Measurements from ENCODE around the gene EFCAB14.

EFCAB14 gene

GRCh38 chr1:46635205-46635604 lies 83.7 kb downstream of the EFCAB14 start:
- H3K9ac ChIP-seq (ENCODE audit: low read length) = no peak overlapping the region
- H3K4me1 ChIP-seq (ENCODE audit: insufficient read depth, low read length) = peaks cover 15% of the 10 kb centered on the region
- peaks cover 34% of the 10 kb centered on the region for H3K36me3 ChIP-seq (ENCODE audit: insufficient read depth, low read length)
- no peaks in the 10 kb centered on the region for H3K9me3 ChIP-seq (ENCODE audit: low read length)
- H3K27me3 ChIP-seq (ENCODE audit: control insufficient read depth in 1 of 2, insufficient read depth in 2 of 2, low read length in 2 of 2) = no peaks in the 10 kb centered on the region
- no peak overlapping the region for H3K4me3 ChIP-seq (ENCODE audit: low read depth in 1 of 2, low read length in 2 of 2)
- no peak overlapping the region for H3K27ac ChIP-seq (ENCODE audit: low read depth, low read length)

DNA sequence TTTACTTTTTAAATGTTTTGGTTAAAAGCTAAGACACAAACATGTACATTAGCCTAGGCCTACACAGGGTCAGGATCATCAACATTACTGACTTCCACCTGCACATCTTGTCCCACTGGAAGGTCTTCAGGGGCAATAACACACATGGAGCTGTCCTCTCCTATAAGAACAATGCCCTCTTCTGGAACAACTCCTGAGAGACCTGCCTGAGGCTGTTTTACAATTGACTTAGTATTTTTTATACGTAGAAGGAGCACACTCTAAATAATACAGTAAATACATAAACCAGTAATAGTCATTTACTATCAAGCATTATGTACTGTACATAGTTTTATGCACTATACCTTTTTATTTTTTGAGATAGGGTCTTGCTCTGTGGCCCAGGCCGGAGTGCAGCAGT lies 88.2 kb downstream of the EFCAB14 start:
- no peak overlapping the region for H3K4me3 ChIP-seq (ENCODE audit: low read depth in 1 of 2, low read length in 2 of 2)
- H3K27ac ChIP-seq (ENCODE audit: low read depth, low read length) = no peak overlapping the region
- no peak overlapping the region for H3K9ac ChIP-seq (ENCODE audit: low read length)
- no peaks in the 10 kb centered on the region for H3K4me1 ChIP-seq (ENCODE audit: insufficient read depth, low read length)
- no peaks in the 10 kb centered on the region for H3K9me3 ChIP-seq (ENCODE audit: low read length)
- no peaks in the 10 kb centered on the region for H3K27me3 ChIP-seq (ENCODE audit: control insufficient read depth in 1 of 2, insufficient read depth in 2 of 2, low read length in 2 of 2)
- peaks cover 31% of the 10 kb centered on the region for H3K36me3 ChIP-seq (ENCODE audit: insufficient read depth, low read length)
